HG03175 (cell line): ENCODE data around the gene ROBO1.
"Not testable (repeated sequence)": the region's sequence is repeated elsewhere in the genome, so short reads cannot be mapped to it uniquely, and the experiment has no call there.

Experiments used
- ATAC-seq: cut with Tn5 transposase; IDR thresholded peaks from one replicate; pipeline ENCODE4 v1.9.1; 2021; ENCODE audit warnings: mild to moderate bottlenecking, moderate library complexity; ENCODE audit not compliant: unreplicated experiment

ROBO1 gene

DNA sequence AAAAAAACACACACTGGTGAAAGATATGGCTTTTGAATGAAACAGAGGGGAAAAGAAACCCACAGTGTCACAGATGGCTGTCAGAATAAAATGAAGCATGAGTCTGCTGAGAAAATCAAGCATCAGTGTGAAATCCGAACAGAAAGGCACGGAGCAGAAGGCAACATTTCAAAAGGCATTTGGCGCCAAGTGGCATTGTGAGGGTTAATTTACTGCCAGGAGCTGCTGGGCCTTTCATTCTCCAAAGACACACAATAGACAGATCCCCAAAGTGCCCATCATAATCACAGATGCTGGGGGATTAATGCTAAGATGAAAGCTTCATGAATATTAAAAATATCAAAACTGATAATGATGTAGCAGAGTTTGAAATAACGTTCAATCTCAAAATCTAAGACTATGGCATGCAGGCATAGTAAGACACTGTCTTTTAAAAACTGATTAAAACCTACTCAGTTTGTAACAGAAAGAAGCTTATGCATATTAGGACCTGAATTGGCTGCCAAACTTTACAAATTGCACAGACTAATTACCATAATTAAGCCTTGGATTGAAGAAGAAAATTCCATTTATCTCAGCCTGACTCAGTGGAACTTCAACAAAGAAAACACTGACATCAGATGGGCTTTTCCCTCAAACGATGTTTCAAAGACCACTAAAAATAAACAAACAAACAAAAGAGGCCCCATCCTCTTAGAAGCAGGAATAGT, 589.2 kb downstream of the ROBO1 start:
- no peak for ATAC-seq

DNA sequence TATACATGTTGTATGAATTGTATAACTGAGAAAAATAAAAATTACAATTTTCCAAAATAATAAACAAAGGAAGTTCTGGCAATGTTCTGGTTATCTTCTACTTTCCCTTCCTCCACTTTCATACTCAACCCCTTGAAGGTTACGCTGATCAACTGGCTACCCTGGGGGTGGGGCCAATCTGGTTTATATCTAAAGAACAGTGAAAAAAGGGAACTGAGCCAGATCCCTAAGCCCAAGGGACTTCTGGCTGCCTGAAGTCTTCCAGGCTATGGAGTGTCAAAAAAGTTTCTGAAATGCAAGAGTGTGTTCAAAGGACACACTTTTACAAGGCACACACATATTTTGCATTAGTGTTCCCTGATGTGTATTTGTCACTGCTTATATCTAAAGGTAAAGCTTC, 591.9 kb downstream of the ROBO1 start:
- no peak for ATAC-seq

DNA sequence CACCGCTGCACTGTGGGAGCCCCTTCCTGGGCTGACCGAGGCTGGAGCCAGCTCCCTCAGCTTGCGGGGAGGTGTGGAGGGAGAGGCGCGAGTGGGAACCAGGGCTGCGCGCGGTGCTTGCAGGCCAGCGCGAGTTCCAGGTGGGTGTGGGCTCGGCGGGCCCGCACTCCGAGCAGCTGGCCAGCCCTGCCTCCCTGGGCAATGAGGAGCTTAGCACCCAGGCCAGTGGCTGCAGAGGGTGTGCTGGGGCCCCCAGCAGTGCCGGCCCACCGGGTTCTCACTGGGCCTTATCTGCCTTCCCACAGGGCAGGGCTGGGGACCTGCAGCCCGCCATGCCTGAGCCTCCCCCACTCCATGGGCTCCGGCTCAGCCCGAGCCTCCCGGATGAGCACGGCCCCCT, 594.5 kb downstream of the ROBO1 start:
- not testable (repeated sequence) for ATAC-seq

DNA sequence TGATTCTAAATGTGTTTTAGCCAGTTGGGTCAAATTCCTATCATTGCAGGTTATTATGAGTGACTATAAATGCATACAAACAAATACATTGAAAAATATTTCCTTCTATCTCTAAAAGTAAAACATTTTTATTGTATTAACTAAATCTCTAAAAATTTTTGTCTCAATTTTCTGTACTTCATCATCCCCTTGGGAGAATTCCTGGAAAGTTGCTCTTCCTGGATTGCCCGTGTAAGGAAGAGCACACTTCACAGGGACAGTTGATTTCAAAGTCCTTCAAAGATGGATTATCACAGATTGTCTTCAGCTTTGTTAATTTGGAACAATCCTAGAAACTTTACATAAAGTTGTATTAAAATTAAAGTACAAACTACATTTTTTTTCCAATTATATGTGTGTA, 595.6 kb downstream of the ROBO1 start:
- ATAC-seq: no peak

DNA sequence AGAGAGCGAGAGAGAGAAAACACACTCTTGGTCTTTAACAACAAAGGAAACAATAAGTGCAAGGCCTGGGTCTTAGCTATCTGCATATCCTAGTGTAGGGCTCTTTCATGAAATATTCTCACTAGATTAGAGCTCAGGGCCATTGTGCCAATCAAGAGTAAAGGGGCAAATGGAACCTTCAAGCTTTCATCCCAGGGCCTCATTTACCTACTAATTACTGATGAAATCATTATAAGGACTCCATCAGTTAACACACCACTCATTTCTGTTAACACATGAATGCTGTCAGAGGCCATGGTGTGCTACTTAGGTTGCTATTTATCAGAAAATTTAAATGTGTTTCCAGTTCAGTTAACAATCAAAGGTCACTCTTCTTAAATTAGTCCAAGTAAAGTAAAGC, 597.8 kb downstream of the ROBO1 start:
- ATAC-seq: no peak

DNA sequence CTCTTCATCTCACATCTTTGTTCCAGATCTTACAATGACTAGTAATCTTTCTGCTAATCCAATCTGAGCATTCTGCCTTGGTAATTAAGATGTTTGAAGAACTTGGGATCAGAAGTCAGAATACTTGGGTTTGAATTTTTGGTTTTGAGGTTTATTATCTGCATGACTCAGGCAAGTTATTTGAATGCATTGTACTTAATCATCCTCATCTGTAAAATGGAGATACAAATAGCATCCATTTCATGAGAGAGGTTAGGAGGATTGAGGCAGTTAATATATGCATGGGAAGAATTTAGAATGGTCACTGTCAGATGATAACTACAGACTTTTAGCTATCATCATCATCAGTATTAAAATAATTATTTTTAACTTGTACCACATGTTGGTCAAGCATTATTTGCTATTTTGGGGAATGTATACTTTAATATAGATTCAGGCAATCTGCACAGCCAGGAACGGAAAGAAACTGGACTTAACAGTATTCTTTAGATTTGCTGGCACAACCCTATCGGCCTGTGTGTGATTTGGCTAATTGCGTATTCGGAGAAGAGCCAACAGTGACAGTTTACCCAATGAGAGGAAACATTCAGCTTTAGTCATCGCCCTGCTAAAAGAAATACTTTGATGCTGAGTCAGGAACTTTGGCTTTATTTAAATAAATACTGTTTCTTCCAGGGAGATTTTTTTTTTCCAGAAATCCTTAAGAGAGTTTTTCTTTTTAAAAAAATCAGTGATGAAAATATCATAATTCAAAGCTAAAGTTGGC, 600.0 kb downstream of the ROBO1 start:
- no peak for ATAC-seq

DNA sequence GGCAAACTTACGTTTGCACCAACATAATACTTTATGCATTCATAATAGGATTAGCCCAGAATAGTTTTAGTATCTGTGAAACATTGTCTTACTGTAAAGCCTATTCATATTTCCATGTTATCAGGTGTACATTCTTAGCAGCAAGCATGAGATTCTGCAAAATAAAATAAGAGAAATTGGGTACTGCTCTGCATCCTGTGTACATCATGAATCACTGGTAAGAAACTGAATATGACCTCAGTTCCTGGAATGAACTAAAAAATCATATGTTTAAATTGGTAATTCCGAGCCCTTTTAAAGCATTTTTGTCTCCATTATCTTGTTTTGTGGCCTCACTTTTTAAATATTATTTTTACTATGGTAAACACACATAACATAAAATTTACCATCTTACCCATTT, 605.1 kb downstream of the ROBO1 start:
- ATAC-seq: no peak

DNA sequence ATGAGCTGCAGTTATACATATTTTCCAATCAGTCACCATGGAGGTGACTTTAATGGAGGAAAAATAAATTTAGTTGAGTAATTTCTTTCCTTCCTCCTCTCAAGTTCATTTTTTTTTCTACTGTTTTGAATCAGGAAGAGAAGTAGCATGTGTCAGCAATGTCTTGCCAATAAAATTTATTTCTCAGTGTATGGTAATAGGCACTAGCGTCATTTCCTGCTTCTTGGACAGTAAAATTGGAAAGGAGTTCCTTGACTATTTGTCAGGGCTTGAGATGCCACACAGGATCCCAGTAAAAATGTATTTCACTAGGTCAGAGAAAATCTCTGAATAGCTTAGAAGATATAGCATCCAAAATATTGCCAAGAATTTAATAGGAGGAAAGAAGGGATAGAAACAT, 605.9 kb downstream of the ROBO1 start:
- no peak for ATAC-seq

DNA sequence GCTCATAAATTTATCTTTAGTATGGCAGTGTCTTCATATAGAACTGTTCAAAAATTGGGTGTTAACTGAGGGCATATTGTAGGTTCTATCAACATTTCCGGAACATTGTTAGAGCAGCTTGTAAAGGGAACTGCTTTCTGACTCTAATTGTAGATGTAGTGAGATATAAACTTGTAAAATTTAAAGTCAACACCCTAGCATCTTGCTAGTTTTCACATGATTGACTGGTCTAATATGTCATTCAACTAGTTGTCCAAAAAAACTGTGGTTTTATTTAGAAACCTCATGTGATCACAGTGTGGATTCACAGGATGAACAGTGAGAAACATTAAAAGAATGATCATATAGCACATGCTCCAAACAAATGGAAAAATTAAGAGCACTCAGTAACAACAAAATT, 607.4 kb downstream of the ROBO1 start:
- ATAC-seq: no peak

DNA sequence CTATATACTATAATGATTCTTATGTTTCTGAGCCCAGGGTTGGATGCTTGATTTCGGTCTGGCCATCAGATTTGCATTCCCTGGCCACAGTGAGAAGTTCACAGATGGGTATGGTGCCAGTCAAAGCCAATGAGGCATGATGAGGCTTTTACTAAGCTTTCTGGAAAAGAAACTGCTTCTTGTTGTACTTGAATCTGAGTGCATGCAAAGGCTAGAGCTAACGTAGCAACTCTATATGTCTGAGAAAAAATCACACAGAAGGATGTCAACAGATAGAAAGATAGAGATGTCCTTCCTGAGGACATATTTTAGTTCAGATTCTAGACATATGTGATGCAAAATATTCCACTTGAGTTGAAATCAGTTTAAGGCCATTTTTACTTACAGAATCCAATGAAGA, 608.1 kb downstream of the ROBO1 start:
- no peak for ATAC-seq

DNA sequence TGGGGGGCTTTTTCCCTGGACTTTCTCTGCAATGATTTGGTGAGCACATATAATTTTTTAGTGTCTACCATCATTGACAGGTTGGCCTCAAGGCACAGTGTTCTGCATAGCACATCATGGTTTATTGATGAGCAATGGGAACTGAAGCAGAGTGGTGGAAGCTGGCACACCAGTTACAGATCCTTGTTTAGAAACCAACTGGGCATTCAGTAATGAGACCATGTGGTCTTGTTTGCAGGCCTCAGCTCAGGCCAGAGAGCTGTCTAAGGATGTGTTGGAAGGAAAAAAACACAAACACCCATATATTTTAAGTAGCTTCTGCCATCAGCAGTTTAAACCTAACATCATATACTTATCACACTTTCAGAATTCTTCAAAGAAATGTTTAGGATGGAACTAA, 610.6 kb downstream of the ROBO1 start:
- no peak for ATAC-seq

DNA sequence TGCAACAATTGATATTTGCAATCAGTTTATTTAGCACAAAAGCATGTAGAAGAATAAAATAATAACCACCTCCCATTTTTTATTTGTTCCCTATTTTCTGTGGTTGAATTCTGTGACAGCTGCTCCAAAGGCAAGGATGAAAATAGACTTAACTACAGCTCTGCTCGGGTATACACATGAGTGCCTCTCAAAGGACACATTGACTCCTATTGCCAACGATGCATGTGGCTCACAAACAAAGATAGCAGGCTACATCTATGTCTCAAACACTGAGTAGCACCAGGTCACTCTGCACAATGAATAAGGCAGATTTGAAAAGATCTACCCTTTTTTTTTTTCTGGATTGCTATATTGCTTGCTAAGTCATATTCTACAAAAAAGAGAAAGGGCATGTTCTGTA, 612.9 kb downstream of the ROBO1 start:
- no peak for ATAC-seq

DNA sequence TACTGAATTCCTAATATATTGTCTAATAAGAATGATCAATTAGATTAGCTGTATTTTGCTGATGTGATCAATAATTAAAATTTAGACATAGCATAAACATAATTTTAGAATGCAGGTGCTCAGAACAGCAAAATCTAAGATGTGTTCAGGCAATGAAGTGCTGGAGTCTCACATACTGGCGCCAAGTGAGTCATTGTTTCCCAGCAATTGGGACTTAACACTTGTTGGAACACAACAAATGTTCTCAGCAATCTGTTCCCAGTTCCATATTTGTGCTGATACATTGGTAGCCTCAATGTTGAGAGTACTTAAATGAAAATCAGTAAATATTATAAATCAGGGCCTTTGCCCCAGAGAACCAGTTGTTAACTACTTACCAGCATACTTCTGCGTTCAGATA, 619.0 kb downstream of the ROBO1 start:
- no peak for ATAC-seq

DNA sequence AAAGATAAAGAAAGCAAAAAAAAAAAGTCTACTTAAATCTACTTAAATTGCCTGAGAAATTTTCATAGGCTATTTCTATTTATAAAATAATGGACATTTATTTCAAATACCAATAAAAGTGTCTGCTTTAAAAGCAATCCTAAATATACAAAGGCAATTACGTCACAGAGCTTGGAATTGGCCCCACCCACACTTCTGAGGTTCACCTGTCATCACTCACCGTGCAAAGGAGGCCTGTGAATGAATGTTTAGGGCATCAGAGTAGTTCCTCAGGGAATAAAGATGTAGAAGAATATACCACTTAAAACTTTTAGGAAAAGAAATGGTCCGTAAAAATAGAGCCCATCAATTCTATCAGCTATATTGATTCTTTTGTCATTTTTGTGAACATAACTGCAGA, 621.8 kb downstream of the ROBO1 start:
- ATAC-seq: no peak

DNA sequence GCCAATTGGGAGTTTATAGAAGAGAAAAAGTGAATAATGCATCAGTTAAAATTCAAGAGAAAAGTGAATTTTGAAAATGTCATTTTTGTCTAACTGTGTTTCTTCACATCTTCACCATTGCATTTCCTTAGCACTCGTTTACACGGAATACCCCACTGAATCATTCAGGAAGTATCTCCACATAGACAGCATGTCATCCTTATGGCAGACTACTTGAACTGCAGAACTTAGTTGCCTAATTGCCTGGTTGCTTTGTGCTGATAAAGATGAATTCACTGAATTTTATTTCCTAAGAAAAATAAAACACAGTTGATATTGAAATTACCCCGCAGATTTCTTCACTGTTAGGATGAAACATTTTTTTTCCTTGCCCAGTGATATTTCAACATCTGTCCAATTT, 627.1 kb downstream of the ROBO1 start:
- ATAC-seq: no peak

DNA sequence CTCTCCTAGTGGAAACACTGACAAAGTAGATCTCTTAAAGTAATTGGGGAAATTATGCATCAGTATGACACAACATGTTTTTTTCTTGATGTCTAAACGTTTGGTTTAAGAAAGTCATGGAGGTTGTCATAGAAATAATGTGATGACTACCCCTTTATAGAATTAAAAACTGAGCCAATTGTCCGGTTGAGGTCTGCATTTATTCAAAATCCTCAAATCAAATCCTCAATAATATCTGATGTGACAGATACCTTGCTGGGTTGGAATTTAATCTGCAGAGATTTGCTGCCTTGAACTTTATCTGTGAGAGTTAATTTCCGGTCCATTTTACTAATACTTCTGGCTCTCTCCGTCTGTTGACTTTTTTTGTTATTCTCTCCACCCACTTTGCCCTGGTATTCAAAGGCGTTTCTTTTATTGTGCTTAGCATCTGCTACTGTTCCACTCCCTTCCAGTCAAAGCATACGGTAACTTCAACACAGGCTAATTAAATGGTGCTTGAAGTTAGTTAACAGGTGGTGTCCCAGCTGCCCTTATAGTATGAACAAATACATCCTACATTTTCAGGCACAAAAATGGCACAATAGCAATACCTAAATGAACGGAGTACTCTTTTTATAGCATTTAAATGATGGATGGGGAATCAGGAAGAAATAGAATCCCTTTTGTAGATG, 628.3 kb downstream of the ROBO1 start:
- no peak for ATAC-seq

DNA sequence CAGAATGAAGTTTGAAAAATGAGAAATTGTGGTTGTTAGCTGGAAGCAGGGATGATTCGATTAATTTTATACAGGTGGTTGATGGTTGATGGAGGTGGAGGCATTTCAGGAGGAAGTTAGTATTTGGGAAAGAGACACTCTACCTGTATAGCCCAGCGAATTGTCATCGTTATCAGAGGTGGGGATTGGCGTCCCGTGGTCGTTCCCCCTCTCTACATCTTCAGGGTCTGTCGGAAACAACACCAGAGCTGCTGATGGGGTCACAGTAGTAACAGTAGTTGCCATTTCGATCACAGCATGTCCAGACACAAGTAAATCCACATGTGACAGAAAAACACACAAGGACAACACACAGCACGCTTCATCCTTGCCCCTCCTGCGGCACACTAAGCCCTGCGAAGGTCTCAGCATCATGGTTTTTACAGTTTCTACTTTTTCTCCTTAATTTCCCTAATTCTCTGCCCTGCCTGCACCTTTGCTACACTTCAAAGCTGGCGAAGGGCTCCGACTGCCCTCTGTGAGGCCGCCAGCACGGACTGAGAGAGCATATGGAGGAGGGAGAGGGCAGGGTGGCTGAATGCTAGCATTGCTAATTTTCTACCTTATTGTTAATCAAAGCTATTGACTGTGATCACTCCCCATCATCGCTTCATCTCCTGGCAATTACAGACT, 642.3 kb downstream of the ROBO1 start:
- no peak for ATAC-seq

DNA sequence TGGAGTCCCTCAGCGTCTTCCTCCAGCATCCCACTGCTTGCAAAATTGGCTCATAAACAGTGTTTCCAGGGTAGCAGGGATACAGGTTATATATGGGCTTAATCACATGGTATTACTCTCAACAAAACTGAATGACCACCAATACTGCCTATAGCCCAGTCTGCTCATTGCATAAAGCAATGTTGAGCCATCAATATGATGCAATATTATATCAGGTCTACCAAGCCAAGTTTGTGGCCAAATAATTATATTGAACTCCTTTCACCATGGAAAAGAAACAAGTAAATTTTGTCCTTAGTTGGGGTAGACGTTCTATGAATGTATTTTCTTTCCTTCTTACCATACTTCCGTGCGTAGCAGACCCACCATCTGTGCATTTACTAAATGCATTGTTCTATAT, 652.3 kb downstream of the ROBO1 start:
- ATAC-seq: no peak

DNA sequence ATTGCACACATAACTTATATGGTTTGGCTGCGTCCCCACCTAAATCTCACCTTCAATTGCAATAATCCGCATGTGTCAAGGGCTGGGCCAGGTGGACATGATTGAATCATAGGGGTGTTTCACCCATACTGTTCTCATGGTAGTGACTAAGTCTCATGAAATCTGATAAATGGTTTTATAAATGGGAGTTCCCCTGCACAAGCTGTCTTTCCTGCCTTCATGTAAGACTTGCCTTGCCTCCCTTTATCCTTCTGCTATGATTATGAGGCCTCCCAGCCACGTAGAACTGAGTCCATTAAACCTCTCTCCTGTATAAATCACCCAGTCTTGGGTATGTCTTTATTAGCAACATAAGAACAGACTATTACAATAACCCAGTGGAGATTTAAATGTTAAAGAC, 653.9 kb downstream of the ROBO1 start:
- ATAC-seq: no peak

DNA sequence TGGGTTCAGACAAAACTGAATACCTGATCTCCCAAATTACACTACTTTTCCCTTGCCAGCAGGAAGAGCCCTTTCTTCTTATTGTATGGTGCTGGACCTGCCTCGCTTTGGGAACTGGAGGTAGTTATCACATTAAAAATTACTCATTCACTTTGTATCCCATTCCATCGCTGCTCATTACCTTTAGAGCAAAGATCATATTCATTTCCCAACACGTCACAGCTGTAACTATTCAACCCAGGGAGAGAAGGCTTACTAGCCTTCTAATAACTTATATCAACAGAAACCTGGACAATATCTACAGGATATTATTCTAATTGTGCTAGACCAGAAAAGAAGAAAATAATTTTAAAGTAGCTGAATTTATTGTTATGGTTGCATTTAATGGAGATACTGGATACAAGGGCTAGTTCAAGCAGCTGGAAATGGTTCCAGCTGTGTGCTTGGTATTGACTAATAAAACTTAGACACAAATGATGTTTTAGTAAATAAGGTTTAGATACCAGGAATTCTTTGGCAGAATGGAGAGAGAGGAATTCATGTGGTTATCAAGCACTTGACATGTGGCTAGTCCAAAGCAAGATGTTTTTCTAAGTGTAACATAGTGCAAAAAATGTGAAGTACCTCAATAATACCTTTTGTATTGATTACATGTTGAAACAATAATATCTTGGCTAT, 656.3 kb downstream of the ROBO1 start:
- no peak for ATAC-seq

DNA sequence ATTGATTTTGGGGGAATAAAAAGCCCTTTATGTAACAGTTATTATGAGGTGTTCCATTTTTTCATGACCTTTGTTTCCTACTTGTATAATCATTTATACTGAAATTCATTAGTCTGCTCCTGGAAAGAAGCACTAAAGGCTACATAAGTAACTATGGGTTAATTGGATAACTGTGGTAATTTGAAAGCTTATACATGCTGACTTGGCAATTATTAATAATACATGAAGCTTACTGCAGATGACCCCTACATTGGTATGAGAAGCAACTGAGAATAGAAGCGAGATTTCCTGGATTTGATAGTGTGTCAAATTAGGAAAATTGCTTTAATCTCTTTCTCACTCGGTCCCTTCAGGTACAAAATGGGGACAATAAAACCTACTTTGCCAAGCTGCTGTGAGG, 658.0 kb downstream of the ROBO1 start:
- no peak for ATAC-seq
